GM21737 (cell line): ENCODE data around the gene NR6A1.

Experiments used
- ATAC-seq: cut with Tn5 transposase; IDR thresholded peaks from one replicate; pipeline ENCODE4 v1.9.1; 2021; ENCODE audit warnings: mild to moderate bottlenecking, moderate library complexity; ENCODE audit not compliant: unreplicated experiment

The NR6A1 gene

GRCh38 chr9:124771021-124771866 lies at the start of gene NR6A1:
NR6A1 (minus strand) TSS chr9:124771311.
- peak; percentile 87 for ATAC-seq

GRCh38 chr9:124818431-124819281 lies 47.5 kb upstream of the NR6A1 start:
- ATAC-seq, result no peak

GRCh38 chr9:124815601-124816000 lies 44.5 kb upstream of the NR6A1 start:
- ATAC-seq, result no peak

- ATAC-seq, result no peak
Observed at GRCh38 chr9:124814164-124814535, 43.0 kb upstream of the NR6A1 start.

- no peak for ATAC-seq
Observed at GRCh38 chr9:124813501-124814163, 42.5 kb upstream of the NR6A1 start.

GRCh38 chr9:124813041-124813440 lies 41.9 kb upstream of the NR6A1 start:
- ATAC-seq, result no peak

- no peak for ATAC-seq
Observed at GRCh38 chr9:124812441-124812876, 41.3 kb upstream of the NR6A1 start.

GRCh38 chr9:124810663-124811355 lies 39.7 kb upstream of the NR6A1 start:
- no peak for ATAC-seq

- ATAC-seq, result no peak
Observed at GRCh38 chr9:124809741-124810500, 38.8 kb upstream of the NR6A1 start.

GRCh38 chr9:124809211-124809610 lies 38.1 kb upstream of the NR6A1 start:
- ATAC-seq, result no peak

- no peak for ATAC-seq
Observed at GRCh38 chr9:124808246-124808956, 37.3 kb upstream of the NR6A1 start.

GRCh38 chr9:124805186-124805585 lies 34.1 kb upstream of the NR6A1 start:
- ATAC-seq, result no peak

- no peak for ATAC-seq
Observed at GRCh38 chr9:124803911-124804310, 32.8 kb upstream of the NR6A1 start.

GRCh38 chr9:124802426-124802825 lies 31.3 kb upstream of the NR6A1 start:
- no peak for ATAC-seq

- no peak for ATAC-seq
Observed at GRCh38 chr9:124801356-124801755, 30.2 kb upstream of the NR6A1 start.

- ATAC-seq, result no peak
Observed at GRCh38 chr9:124800306-124801259, 29.5 kb upstream of the NR6A1 start.

GRCh38 chr9:124799274-124800006 lies 28.3 kb upstream of the NR6A1 start:
- ATAC-seq, result no peak
